IMR-90 (cell line): ENCODE data around the gene POLR3G. TPM values are rescaled to one million over a fixed set of nuclear protein-coding genes. Genes with fewer than 3 reads are reported as not detected.

Experiments
- ATAC-seq: fragments of 200-7000 bp; cut with Tn5 transposase; 2 replicates; pipeline ENCODE4 v1.9.1; 2020; ENCODE audit warnings: low read depth, mild to moderate bottlenecking, moderate library complexity
- BruUV-seq: library from RNA; stranded (reverse); fragments of 400-500 nt; replicated peaks from 2 replicates; lab custom pipeline; 2021; lab: Mats Ljungman, UMichigan
- CTCF ChIA-PET: fragments of 300-600 bp; formaldehyde crosslinking; extraction: SDS; loops from one replicate; lab custom pipeline; 2021; ENCODE audit warnings: antibody characterized with exemption; lab: Yijun Ruan, JAX
- POLR2A ChIA-PET: fragments of 300-600 bp; sonication (Branson Sonifier 250); formaldehyde crosslinking; loops from one replicate; lab custom pipeline; 2022; ENCODE audit warnings: antibody characterized with exemption; ENCODE audit not compliant: unreplicated experiment; lab: Charles Lee
- DNase-seq: peaks from one replicate; pipeline ENCODE4 v3.0.0; 2013
- H2AFZ ChIP-seq: replicated peaks from 2 replicates; pipeline ENCODE3; 2013; ENCODE audit warnings: low read length, mild to moderate bottlenecking; ENCODE audit not compliant: poor library complexity
- H2AK5ac ChIP-seq: 2 replicates; pipeline ENCODE4 v1.6.1; 2013; ENCODE audit warnings: low read depth, low read length, inconsistent platforms
- H2AK9ac ChIP-seq: replicated peaks from 2 replicates; pipeline ENCODE3; 2013; ENCODE audit warnings: mild to moderate bottlenecking, low read depth, low read length, moderate library complexity; ENCODE audit not compliant: poor library complexity
- H2BK120ac ChIP-seq: 2 replicates; pipeline ENCODE4 v1.6.1; 2013; ENCODE audit warnings: low read depth, low read length, inconsistent platforms
- H2BK15ac ChIP-seq: 3 replicates; pipeline ENCODE4 v1.6.1; 2013; ENCODE audit warnings: low read depth, low read length, inconsistent platforms
- H2BK20ac ChIP-seq: 2 replicates; pipeline ENCODE4 v1.6.1; 2013; ENCODE audit warnings: low read depth, mild to moderate bottlenecking, inconsistent platforms, low read length, moderate library complexity
- H2BK5ac ChIP-seq: 2 replicates; pipeline ENCODE4 v1.6.1; 2013; ENCODE audit warnings: mild to moderate bottlenecking, low read depth, low read length, inconsistent platforms; ENCODE audit not compliant: poor library complexity, severe bottlenecking
- H3K14ac ChIP-seq: replicated peaks from 2 replicates; pipeline ENCODE4 v1.6.1; 2013; ENCODE audit warnings: low read depth, low read length, inconsistent platforms
- H3K18ac ChIP-seq: 2 replicates; pipeline ENCODE4 v1.6.1; 2013; ENCODE audit warnings: low read depth, low read length, control low read depth
- H3K23ac ChIP-seq: 2 replicates; pipeline ENCODE4 v1.6.1; 2013; ENCODE audit warnings: low read depth, low read length, inconsistent platforms
- H3K27ac ChIP-seq: 2 replicates; pipeline ENCODE4 v1.5.1; 2013; ENCODE audit warnings: mild to moderate bottlenecking, control low read depth, low read length; ENCODE audit not compliant: insufficient read depth
- H3K27me3 ChIP-seq: 2 replicates; pipeline ENCODE4 v1.6.1; 2013; ENCODE audit warnings: low read length; ENCODE audit not compliant: control insufficient read depth, insufficient read depth
- H3K36me3 ChIP-seq: 2 replicates; pipeline ENCODE4 v1.6.1; 2013; ENCODE audit warnings: low read length, mixed read lengths; ENCODE audit not compliant: control insufficient read depth, insufficient read depth
- H3K4ac ChIP-seq: 2 replicates; pipeline ENCODE4 v1.6.1; 2013; ENCODE audit warnings: low read depth, low read length, inconsistent platforms
- H3K4me1 ChIP-seq: 2 replicates; pipeline ENCODE4 v1.6.1; 2013; ENCODE audit warnings: low read length, mixed read lengths; ENCODE audit not compliant: control insufficient read depth, insufficient read depth
- H3K4me2 ChIP-seq: 2 replicates; pipeline ENCODE4 v1.6.1; 2013; ENCODE audit warnings: low read depth, mild to moderate bottlenecking, control low read depth, low read length, moderate library complexity
- H3K4me3 ChIP-seq: 2 replicates; pipeline ENCODE4 v1.5.1; 2013; ENCODE audit warnings: low read depth, mild to moderate bottlenecking, control low read depth, low read length, moderate library complexity; ENCODE audit not compliant: insufficient read depth
- H3K56ac ChIP-seq: 2 replicates; pipeline ENCODE4 v1.6.1; 2013; ENCODE audit warnings: low read length, inconsistent platforms; ENCODE audit not compliant: insufficient read depth; ENCODE audit errors: extremely low read depth
- H3K79me1 ChIP-seq, 2 experiments: 2 replicates each; pipeline ENCODE4 v1.6.1; 2013; ENCODE audit warnings: low read length in 2 of 2, inconsistent platforms in 1 of 2, low read depth in 1 of 2
- H3K9ac ChIP-seq: 2 replicates; pipeline ENCODE4 v1.6.1; 2013; ENCODE audit warnings: low read depth, low read length, control low read depth
- H3K9me1 ChIP-seq: 2 replicates; pipeline ENCODE4 v1.6.1; 2013; ENCODE audit warnings: low read length, inconsistent platforms; ENCODE audit not compliant: insufficient read depth
- H3K9me3 ChIP-seq: 2 replicates; pipeline ENCODE4 v1.6.1; 2013; ENCODE audit warnings: low read length; ENCODE audit not compliant: control insufficient read depth, insufficient read depth
- H4K20me1 ChIP-seq: 2 replicates; pipeline ENCODE4 v1.6.1; 2013; ENCODE audit warnings: low read length, inconsistent platforms; ENCODE audit not compliant: insufficient read depth
- H4K5ac ChIP-seq: 2 replicates; pipeline ENCODE4 v1.6.1; 2013; ENCODE audit warnings: mild to moderate bottlenecking, low read depth, low read length, control low read depth
- H4K8ac ChIP-seq, 2 experiments: 2 replicates each; pipeline ENCODE4 v1.6.1; 2013; ENCODE audit warnings: low read depth in 2 of 2, low read length in 2 of 2, control low read depth in 1 of 2, inconsistent platforms in 1 of 2
- H4K91ac ChIP-seq: 2 replicates; pipeline ENCODE4 v1.6.1; 2013; ENCODE audit warnings: low read depth, low read length, inconsistent platforms; ENCODE audit not compliant: insufficient read depth
- RAD21 ChIP-seq: IDR thresholded peaks from 2 replicates; pipeline ENCODE4 v1.6.1; 2012; ENCODE audit warnings: low read length, improper control_type of control experiment
- RFX5 ChIP-seq: IDR thresholded peaks from 2 replicates; pipeline ENCODE4 v1.8.0; 2012; ENCODE audit warnings: low read depth, mild to moderate bottlenecking, low read length, moderate library complexity
- WGBS, 2 experiments: methylation state at CpG; one replicate each; pipeline versions ENCODE4 v1.1.5 to v1.1.7; 2013; ENCODE audit warnings: missing lambda C conversion rate in 2 of 2; ENCODE audit not compliant: insufficient read length in 1 of 2; ENCODE audit errors: extremely low coverage in 2 of 2; 5-methylcytosine and 5-hydroxymethylcytosine counted together
- dilution Hi-C: fragments of 300-500 bp; cut with HindIII; formaldehyde crosslinking; loops from one replicate; pipeline ENCODE4 v1.14.3; 2018; ENCODE audit warnings: low sequenced_read_pairs; ENCODE audit not compliant: unreplicated experiment
- in situ Hi-C: fragments of 300-500 bp; cut with MboI; formaldehyde crosslinking; loops from 3 replicates; pipeline ENCODE4 v1.14.3; 2019; ENCODE audit warnings: low sequenced_read_pairs, inconsistent platforms, mixed read lengths
- intact Hi-C: fragments of 100-400 bp; cut with micrococcal nuclease; formaldehyde crosslinking; loops from 2 replicates; pipeline ENCODE4 v1.10.0; 2022
- polyA plus RNA-seq, 3 experiments: library from polyadenylated mRNA; depleted of rRNA; stranded (reverse); fragments of >200 nt; gene quantifications; 2 replicates each; pipeline ENCODE4 v1.2.3, GENCODE V29; 2012; ENCODE audit warnings: low replicate concordance in 1 of 3
- total RNA-seq: library from RNA; depleted of rRNA; stranded (reverse); fragments of >200 nt; gene quantifications from 2 replicates; pipeline ENCODE4 v1.2.3, GENCODE V29; 2012

Gene POLR3G
- total and polyA plus RNA-seq, 2 of the 4 experiments (the other 2 are of a cell fraction): 10.6 to 11.6 TPM

DNA sequence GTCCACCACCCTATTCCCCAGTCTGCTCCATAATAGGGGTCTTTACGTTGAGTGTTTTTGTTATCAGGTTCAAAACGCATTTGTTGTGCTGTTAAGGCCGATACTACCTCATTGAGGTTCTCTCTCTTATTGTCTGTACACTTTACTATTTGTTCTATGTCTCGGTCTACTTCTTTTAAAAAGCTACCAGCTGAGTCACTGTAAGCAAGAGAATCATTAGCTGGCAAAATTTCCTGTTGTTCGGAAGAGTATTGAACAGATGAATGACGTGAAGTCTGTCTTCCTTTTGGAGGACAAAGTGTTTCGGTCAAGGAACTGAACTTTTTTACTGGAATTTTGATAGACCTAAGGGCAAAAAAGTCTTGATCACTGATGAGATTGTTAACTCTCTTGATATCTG, 44.4 kb downstream of the POLR3G start:
- Histone ChIP-seq H3K18ac (no peak overlapping the region), H2BK15ac (no peak overlapping the region), H3K27ac (no peak overlapping the region), H2BK20ac (no peak overlapping the region), H3K36me3 (peaks cover 14% of the 10 kb centered on the region), H3K14ac (no peak overlapping the region), H3K27me3 (no peaks in the 10 kb centered on the region), H2BK5ac (no peak overlapping the region), H3K56ac (no peak overlapping the region), H2BK120ac (no peak overlapping the region), H2AFZ (no peak overlapping the region), H3K4me3 (no peak overlapping the region), H3K4me1 (no peaks in the 10 kb centered on the region; the same call in 1 of the 2 replicates), H2AK5ac (no peak overlapping the region), H3K4ac (no peak overlapping the region), H3K79me1 (peaks cover 6 to 15% of the 10 kb centered on the region in 2 experiments; a peak in 3 of 4 replicates), H3K9ac (no peak overlapping the region), H4K91ac (no peak overlapping the region), H4K20me1 (0 out of 2 replicates have a peak, but pooled peaks cover 2% of the 10 kb centered on the region), H3K23ac (no peak overlapping the region), H4K5ac (no peak overlapping the region), H4K8ac (no peak overlapping the region), H3K9me1 (no peaks in the 10 kb centered on the region), H3K4me2 (no peak overlapping the region), H3K9me3 (no peaks in the 10 kb centered on the region), H2AK9ac (no peak overlapping the region)
- CTCF ChIA-PET: no interaction called here
- TF ChIP-seq RFX5 (no peak), RAD21 (no peak)
- intact Hi-C loops (no loop called here), in situ Hi-C loops (no loop called here), dilution Hi-C loops (no loop called here)
- no peak for DNase-seq
- BruUV-seq: no TSS peak
- no peak for ATAC-seq
- POLR2A ChIA-PET: no interaction called here
- WGBS, 2 experiments: 82% methylated on average over 2 of the region's 7 CpGs; no CpG with 5 or more reads in 1 of the 2 experiments
